PFSK-1 (cell line): ENCODE results near the gene DLL3.

ENCODE experiments used
- POLR2AphosphoS5 ChIP-seq: IDR thresholded peaks from 2 replicates; pipeline ENCODE4 v1.6.1; 2012; ENCODE audit warnings: low read depth, mild to moderate bottlenecking, control low read depth, low read length, moderate library complexity
- SIN3A ChIP-seq: IDR thresholded peaks from 2 replicates; pipeline ENCODE4 v1.6.1; 2012; ENCODE audit warnings: mild to moderate bottlenecking, low read length, moderate library complexity, borderline replicate concordance; ENCODE audit not compliant: insufficient read depth
- TAF1 ChIP-seq: IDR thresholded peaks from 2 replicates; pipeline ENCODE4 v1.6.1; 2012; ENCODE audit warnings: low read length, control low read depth, borderline replicate concordance; ENCODE audit not compliant: insufficient read depth
- TF ChIP-seq, protein P1 (sequence below), 2 experiments: IDR thresholded peaks; 2 replicates each; pipeline versions ENCODE4 v1.6.1 to v1.8.0; 2011 to 2012; ENCODE audit warnings: low read depth in 2 of 2, low read length in 2 of 2, control low read depth in 1 of 2, inconsistent platforms in 1 of 2, mild to moderate bottlenecking in 1 of 2, moderate library complexity in 1 of 2; ENCODE audit not compliant: insufficient read depth in 1 of 2

DNA sequence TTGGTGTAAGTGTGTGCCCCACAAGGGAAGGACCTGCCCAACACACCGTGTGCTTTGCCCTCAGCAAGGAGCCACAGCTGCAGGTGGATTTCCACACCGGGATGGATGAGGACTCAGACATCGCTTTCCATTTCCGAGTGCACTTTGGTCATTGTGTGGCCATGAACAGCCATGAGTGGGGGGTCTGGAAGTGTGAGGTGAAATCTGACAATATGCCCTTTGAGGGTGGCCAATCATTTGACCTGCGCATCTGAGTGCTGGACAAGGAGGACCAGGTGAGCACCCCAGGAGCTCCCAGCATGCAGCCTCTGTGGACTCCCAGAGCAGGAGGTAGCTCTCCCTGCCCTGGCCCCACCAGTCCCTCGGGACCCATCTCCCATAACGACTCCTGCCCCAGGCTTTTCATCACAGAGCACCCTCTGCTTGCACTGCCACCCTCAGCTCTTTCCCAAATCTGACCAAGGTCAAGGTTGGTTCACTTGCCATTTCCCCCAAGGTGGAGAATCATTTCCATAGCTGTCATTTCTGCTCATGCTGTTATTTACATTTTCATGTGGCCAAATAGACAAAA, 54.4 kb downstream of the DLL3 start:
- TF ChIP-seq, protein P1, sequence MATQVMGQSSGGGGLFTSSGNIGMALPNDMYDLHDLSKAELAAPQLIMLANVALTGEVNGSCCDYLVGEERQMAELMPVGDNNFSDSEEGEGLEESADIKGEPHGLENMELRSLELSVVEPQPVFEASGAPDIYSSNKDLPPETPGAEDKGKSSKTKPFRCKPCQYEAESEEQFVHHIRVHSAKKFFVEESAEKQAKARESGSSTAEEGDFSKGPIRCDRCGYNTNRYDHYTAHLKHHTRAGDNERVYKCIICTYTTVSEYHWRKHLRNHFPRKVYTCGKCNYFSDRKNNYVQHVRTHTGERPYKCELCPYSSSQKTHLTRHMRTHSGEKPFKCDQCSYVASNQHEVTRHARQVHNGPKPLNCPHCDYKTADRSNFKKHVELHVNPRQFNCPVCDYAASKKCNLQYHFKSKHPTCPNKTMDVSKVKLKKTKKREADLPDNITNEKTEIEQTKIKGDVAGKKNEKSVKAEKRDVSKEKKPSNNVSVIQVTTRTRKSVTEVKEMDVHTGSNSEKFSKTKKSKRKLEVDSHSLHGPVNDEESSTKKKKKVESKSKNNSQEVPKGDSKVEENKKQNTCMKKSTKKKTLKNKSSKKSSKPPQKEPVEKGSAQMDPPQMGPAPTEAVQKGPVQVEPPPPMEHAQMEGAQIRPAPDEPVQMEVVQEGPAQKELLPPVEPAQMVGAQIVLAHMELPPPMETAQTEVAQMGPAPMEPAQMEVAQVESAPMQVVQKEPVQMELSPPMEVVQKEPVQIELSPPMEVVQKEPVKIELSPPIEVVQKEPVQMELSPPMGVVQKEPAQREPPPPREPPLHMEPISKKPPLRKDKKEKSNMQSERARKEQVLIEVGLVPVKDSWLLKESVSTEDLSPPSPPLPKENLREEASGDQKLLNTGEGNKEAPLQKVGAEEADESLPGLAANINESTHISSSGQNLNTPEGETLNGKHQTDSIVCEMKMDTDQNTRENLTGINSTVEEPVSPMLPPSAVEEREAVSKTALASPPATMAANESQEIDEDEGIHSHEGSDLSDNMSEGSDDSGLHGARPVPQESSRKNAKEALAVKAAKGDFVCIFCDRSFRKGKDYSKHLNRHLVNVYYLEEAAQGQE (IDR thresholded peaks at IDR 0.05; ENCODE audit: insufficient read depth in 1 of 2, low read depth in 2 of 2, low read length in 2 of 2), result no peak
- no peak for TF ChIP-seq SIN3A
- no peak for TF ChIP-seq POLR2AphosphoS5
- no peak for TF ChIP-seq TAF1
